Right renal cortex interstitium (tissue), 3 donors: ENCODE results near the gene MTHFR. TPM values are rescaled to one million over a fixed set of nuclear protein-coding genes. Genes with fewer than 3 reads are reported as not detected.

Experiments used
- DNase-seq, 3 donors: peaks; one replicate each; pipeline ENCODE4 v3.0.0-alpha.2; 2013; ENCODE audit warnings: low read depth in 3 of 3, low spot score in 2 of 3
- polyA plus RNA-seq, 3 donors: library from polyadenylated mRNA; unstranded; fragments of 120-200 nt; gene quantifications; one replicate each; pipeline ENCODE4 v1.2.1, GENCODE V29; 2013; ENCODE audit not compliant: insufficient read length in 3 of 3

MTHFR gene
- polyA plus RNA-seq, 3 donors: 15.4 to 18.8 (median 17.2) TPM

DNA sequence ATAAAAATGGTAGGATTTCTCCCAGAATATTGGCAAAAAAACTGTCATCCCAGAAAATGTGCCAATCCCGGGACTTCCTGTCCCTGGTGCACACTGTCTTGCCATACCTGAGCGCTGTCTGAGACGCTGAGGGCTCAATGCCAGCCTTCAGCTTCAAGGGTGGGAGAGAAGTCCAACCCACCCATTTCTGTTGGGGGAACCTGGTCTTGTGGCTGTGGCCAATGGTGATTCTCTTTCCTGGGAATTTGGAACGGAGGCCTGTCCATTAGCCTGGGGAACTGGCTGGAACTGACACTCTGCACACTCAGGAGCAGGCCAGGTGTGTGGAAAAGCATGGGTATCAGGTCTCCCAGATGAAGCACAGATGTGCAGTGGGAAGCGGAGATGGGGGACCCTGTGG is 6.7 kb downstream of the MTHFR start:
- DNase-seq: no peak

DNA sequence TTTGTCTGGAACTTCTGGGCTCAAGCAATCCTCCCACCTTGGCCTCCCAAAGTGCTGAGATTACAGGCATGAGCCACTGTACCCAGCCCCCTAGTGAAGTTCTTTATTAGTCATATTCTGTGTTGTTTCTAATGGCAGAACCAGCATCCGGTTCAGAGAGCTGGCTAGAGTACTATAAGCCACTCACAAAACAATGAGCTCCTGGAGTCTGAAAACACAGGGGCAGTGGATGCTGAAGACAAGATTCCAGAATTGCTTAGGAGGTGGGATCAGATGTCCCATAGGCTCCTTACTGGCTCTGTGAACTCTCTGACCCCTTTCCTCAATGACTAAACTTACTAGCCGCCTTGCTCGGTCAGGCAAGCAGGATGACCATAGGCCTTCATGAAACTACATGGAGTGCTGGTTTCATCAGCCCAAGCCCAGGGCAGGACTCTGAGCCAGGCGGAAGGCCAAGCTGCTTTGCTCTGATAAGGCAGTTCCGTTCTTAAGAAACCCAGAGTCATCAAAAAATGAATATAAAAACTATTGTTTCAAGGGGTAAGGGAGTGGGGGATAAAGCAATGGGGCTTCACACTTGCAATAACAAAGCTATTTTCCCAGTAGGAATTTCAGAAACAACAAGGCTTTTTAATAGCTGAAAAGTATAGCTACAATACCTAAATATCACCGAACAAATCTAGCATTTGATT is 8.1 kb downstream of the MTHFR start:
- no peak for DNase-seq

DNA sequence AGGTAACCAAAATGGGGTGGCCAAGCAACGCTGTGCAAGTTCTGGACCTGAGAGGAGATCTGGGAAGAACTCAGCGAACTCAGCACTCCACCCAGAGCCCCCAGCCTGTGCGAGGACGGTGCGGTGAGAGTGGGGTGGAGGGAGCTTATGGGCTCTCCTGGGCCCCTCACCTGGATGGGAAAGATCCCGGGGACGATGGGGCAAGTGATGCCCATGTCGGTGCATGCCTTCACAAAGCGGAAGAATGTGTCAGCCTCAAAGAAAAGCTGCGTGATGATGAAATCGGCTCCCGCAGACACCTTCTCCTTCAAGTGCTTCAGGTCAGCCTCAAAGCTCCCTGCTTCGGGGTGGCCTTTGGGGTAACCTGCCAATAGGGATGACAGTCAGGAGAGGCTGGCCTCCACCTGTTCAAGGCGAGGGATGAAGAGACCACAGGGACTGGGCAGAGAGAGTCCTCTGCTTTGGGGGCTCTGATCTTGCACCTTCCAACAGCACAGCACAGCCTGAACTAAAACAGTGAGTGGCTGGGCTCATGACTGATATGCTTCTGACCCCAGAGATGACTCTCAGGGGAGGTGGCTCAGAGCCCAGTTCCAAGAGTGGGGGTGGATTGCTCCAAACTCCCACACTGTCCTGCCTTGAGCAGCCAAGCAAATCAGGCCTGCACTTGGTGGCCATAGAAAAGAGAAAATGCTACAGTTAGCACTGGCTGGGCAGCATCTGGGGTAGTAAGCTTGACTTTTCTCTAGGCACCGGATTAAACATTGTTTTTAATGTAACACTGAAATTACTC is 9.5 kb downstream of the MTHFR start:
- DNase-seq: no peak

DNA sequence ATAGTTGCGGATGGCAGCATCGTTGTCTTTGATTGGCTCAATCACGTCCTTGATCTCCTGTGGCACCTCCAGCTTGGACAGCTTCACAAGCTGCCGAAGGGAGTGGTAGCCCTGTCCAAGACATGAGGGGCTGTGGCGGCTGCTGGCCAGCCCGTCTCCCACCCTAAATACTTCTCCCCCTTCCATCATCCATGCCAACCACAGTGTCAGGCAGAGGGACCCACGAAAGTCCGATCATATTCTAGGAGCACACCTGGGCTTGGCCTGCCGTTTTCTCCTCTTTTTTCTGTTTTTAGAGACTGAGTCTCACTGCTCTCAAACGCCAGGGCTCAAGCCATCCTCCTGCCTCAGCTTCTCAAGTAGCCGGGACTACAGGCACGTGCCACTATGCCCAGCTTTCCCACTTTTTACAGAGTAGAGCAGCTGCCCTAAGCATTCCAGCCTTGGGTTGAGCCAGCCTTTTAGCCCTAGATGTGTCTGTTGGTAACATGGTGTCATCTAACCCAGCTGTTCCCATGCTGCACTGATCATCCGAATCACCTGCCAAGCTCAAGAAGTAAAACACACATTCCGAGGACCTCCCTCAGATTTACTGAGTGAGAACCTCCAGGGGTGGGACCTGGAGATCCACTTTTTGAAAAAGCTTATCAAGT is 10.4 kb downstream of the MTHFR start:
- no peak for DNase-seq

DNA sequence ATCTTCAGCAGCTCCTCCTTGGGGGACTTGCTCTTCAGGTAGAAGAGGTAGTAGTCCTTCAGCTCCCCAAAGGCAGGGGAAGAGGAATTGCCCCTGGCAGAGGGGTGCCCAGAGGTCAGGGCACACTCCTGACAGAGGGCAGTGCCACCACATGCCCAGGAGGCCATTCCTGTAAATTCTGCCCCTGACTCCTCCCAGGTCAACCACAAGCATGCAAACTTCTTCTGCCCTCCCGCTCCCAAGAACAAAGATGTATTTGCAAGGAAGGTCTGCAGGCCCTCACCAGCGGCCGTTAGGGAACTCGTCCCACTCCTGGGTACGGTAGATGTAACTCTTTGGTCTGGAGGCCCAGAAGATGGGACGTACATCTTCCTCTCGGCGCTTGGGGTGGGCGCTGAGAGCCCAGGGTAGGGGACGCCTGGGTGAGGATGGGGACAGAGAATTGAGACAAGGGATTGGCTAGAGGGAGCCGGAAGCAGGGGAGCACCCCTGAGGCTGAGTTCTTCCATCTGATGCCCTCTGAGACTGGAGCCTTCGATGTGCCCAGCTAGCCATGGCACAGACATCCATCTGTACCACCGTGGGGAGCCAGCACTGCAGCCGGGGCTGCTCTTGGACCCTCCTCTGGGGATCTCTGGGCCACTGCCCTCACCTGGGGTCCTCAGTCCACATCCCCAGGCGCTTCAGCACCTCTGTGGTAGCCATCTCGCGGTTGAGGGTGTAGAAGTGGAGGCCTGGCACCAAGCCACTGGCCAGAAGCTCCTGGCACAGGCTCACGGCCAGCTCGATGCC is 11.1 kb downstream of the MTHFR start:
- DNase-seq: no peak

DNA sequence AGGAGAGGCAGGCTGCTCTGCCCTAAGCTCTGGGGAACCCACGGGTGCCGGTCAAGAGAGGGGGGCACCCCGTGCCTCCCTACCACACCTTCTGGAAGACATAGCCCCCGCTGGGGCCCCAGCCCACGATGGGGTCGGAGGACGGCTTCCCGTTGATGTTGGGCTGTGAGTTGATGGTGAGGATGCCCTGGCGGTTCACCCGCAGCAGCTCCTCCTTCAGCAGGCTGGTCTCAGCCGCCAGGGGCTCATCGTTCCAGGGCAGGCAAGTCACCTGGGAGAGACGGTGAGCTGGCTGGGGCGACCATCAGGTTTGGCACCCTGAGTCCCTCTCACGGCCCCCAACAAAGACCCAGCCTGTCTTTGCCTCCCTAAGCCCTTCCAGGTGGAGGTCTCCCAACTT is 11.9 kb downstream of the MTHFR start:
- DNase-seq: no peak

DNA sequence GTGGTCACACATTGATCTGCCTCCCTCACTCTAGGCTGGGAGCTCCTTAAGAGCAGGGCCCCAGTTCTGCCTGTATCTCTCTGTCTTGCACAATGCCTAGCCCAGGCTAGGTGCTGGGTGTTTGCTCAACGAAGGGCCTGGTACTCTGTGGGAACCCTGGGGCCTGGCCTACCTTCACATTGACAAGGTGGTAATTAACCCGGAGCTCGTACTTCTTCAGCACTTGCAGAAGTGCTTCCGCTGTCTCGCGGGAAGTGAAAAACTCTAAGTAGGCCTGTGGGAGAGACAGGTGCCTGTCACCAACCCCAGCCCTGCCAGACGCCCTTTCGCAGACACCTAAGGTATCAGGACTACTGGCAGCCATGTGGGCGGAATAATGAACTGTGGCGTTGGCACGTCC is 13.7 kb downstream of the MTHFR start:
- no peak for DNase-seq

DNA sequence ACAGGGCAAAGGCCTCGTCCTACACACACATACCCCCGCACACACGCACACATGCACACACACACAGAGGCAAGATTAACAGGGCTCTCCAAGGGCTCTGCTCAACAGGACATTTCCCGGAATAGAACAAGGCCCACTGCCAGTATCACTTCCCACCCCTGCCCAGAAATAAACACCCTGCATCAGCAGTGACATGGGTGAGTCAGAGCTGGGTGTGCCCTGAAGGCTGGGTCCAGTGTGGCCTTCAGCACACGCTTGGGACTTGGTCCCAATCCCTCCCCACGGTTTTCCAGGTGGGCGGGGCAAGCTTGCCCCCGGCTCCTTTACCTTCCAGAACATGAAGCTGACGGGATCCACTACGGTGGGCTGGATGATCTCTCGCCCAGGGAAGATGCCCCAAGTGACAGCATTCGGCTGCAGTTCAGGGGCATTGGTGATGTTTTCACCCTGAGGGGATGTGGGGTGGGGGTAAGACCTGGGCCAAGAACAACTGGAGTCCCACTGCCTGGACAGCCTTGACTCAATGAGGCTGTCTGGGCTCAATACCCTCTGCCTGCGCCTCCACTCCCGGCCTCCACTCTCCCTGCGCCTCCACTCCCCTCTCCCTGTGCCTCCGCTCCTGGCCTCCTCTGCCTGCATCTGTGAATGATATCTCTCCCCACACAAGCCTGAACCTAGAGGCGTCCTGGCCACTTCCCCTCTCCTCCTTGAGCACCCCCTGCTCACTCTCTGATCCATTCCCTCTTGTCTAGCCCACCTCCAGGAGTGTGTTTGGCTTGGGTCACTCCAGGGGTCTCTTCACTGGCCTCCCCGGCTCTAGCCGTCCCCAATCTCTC is 14.7 kb downstream of the MTHFR start:
- DNase-seq: no peak

DNA sequence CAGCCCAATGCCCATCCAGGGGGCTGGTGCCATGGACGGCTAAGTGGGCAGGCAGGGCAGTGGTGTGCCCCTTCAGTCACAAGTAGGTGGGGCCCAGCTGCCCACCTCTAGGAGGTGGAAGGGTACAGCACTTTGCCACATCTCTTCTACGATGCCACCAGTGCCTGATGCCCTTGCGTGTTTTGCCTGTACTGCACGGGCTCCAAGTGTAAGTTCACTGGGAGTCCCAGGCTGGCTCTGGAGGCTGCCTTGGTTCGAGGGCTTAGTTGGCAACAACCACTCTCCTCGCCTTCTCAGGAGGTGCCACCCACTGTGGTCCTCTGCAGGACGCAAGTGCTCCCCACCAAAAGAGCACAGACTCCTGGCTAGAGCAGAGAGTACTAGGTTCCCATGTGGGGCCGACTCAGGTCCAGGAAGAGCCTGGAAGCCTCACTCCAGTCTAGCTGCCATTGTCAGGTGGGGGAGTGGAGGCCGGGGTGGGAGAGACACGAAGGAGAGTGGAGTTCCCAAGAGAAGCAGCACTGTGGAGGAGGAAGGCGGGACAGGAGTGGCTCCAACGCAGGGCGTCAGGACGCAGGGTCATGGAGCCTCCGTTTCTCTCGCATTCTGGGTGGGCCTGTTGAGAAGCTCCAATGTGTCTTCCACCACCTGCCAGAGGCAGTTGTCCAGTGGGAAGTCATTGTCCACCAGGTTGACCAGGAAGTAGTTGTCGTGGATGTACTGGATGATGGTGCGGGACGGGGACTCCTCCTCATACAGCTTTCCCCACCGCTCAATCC is 15.5 kb downstream of the MTHFR start:
- DNase-seq: no peak

DNA sequence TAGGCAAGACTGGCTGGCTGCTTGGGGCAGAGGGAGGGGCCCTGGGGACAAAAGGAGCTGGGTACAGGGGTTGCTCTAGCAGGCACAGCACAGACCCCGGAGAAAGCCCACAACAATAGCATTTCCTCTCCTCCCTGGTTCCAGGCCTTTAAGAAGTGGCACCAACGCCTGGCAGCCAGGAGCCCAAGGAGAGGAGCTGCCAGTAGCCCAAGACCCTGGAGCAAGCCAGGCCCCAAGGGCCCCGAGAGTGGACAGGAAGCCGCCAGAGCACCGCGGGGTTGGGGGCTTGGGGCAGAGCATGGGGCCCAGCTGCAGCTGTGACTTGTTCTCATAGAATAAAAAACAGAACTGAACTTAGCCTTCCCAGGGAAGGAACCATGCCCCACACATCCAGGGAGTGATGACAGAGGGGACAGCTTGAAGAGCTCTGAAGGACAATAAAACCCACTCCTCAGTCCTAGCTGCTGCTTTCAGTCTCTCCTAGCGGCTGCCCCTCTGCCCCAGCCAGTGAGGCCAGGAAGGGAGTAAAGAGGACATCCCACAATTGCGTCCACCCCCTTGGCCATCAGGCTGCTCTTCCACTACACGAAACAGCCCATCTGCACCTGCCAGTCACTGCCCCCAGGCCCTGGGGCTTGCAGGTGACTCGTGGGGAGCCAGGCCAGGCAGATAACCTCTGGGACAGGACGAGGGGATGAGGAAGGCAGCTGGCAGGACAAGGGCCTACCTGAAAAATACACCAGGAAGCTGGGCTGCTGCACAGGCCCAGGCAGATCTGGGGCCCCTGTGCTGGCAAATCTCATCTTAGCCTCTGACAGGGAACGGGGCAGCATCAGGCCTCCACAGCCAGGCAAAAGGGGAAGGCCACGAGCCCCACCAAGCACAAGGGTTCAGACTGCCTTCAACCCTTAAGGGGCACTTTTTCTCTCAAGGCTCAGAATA is 16.4 kb downstream of the MTHFR start:
- DNase-seq: no peak

DNA sequence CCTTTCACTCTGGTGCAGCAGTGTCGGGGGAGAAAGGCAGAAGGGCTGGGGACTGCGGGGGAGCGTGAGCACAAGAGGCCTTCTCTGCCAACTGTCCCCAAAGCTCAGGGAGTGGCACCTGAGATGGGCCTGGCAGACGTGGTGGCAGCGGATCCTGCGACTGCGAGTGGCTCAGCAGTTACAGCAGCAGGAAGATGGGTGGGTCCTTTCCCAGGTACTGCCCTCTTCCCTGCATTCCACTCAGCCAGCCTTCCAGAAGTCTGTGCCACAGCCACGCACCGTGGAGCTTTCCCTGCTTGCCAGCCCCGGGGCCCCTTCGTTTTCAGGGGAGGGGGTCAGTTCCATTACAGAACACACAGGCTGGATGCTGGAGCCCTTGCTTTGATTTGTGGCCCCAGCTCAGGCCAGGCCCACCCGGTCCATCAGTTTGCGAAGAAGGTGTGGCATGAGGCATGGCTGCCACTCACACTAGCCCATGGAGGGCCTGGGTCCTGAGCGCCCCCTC is 17.2 kb downstream of the MTHFR start:
- DNase-seq: no peak

DNA sequence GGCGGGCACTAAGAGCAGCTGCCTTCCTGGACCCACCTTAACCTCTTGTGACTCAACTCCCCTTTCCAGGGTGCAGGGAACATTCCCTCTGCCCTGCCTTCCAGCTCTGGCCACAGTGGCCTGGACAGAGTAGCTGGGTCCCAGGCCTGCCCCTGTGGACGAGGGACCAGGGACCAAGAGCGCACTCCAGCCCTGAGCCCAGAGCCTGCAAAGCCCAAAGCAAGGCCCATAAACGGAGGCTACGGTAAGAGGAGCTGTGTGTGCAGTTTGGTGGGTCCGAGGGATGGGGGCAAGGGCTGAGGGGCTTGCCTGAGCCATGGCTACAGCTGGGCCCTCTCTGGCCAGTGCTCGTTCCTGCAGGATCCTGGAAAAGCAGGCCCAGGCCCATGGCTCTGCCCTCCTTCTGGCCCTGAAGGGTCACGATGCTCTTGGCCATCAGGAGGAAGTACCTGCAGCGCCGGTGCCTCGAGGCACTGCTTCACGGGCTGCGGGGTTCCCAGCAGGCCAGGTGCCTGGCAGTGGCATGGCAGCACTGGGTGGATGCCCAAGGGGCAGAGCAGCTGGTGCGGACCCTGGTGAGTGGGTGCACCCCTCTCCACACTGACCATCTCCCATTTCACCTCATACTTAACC is 17.8 kb downstream of the MTHFR start:
- no peak for DNase-seq

DNA sequence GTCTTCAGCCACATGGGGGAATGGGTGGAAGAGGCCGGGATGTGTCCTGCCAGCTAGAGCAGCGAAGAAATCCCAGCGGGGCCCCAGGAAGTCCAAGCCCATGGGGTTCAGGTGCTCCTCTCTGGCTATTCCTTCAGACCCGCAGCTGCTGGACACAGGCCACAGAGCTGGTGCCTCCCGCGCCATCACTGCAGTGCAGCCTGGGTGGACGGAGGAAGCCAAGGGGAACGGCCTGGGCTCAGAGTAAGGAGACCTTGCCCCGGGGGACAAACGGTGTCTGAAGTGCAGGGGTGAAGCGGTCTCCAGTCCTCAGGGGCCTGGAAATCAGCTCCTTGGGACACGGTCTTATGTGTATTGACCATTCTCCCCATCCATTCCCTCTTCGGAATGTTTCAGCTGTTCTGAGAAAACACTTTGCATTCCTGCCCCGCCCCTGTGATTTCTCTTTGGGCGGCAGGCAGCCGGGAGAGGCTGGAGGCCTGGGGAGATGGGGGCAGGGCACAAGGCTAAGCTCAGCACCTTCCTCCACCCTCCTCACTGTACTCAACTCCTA is 18.4 kb downstream of the MTHFR start:
- no peak for DNase-seq

DNA sequence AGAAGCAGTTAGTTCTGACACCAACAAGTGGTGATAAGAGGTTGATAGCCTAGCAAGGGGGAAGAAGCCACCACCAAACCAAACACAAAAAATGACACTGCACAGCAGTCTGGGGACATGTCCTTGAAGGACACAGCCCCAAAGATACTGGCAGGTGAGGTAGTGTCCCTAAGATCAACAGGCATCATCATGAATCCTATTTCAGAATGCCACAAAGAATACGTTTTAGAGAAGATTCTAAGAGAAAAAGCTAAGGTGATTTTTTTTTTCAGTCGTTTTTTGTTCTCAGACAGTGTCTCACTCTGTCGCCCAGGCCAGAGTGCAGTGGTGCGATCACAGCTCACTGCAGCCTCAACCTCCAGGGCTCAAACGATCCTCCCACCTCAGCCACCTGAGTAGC is 19.6 kb downstream of the MTHFR start:
- DNase-seq: no peak

DNA sequence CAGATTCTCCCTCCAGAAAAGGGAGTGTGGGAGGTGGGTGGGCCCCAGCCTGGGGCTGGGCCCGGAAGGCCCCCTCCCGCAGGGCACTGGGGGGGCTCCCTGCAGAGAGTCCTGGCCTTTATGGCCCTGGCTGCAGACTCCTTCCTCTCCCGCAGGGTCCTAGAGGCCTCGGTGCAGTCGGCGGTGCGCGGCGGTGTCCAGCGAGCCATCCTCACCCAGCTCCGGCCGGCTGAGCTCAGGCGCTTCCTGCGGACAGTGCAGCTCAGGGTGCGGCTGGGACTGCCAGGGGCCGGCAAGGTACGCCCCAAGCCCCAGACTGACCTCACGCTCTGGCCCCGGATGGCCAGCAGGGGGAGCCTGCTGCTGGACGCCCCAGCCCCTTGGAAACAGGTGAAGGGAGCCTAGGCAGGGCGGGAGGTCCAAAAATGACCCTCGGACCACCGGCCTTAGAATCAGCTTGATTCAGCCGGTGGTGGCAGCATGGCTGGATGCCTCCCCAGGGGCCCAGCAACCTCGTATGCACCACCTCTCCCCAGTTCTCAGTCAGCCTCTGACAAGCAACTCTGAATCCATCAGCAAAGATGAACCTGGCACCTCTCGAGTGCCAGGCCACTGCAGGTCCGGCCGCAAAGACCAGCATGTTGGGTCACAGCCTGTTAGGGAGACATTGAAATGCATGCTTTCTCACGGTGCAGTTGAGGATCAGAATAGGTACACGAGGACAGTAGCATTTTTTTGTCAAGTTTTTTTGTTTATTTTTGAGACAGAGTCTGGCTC is 20.6 kb downstream of the MTHFR start:
- DNase-seq: no peak

DNA sequence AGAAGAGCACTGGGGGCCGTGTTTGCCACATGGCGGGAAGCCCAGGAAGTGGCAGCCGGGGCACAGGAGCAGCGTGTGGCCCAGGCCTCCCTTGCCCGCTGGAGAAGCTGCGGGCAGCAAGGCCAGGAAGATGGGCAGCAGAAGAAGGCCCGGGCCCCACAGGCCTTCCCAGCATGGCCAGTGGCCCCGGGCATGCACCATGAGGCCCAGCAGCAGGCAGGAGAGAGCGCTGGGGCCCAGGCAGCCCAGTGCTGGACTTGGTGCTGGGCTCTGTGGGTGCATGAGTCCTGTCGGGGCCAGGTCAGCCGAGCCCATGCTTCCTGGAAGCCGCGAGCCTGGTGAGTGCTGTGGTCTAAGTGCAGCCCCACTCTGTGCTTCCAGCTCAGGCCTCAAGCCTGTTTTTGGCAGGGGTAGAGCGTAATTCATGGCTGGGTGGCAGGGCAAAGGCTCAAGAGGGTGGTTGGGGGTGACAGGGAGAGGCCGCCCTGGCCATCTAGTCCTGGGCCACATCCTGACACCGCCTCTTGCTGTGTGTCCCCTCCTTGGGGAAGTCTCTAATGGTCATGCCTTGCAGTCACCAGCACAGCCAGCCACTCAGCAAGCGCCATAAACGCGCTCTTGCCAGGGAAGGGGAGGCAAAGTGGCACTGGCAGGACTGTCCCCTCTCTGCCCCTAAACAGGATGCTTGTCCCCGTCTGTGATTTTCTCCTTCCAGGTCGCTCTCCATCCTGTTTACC is 21.3 kb downstream of the MTHFR start:
- no peak for DNase-seq
